ENCODE results near the gene MTA3.

Gene MTA3

DNA sequence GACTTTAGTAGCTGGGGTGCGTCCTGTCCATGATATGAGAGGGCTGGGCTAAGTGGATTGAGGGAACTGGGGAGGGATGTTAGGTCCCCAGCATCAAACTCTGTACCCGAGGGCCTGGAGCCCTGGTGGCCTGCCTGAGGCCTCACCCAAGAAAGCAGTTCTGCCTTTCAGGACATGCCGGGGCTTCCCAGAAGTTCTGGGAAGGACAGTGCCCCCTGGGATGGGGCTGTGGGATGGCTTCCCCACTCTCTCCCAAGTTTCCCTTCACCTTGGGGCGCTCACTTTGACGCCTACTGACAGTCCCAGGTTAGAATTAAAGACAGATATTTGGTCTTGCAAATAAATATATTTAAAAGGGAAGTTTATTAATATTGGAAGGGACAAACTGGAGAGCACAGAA lies 193.7 kb downstream of the MTA3 start:
- no peak for DNase-seq (ENCODE audit: low read depth in 3 of 3)

DNA sequence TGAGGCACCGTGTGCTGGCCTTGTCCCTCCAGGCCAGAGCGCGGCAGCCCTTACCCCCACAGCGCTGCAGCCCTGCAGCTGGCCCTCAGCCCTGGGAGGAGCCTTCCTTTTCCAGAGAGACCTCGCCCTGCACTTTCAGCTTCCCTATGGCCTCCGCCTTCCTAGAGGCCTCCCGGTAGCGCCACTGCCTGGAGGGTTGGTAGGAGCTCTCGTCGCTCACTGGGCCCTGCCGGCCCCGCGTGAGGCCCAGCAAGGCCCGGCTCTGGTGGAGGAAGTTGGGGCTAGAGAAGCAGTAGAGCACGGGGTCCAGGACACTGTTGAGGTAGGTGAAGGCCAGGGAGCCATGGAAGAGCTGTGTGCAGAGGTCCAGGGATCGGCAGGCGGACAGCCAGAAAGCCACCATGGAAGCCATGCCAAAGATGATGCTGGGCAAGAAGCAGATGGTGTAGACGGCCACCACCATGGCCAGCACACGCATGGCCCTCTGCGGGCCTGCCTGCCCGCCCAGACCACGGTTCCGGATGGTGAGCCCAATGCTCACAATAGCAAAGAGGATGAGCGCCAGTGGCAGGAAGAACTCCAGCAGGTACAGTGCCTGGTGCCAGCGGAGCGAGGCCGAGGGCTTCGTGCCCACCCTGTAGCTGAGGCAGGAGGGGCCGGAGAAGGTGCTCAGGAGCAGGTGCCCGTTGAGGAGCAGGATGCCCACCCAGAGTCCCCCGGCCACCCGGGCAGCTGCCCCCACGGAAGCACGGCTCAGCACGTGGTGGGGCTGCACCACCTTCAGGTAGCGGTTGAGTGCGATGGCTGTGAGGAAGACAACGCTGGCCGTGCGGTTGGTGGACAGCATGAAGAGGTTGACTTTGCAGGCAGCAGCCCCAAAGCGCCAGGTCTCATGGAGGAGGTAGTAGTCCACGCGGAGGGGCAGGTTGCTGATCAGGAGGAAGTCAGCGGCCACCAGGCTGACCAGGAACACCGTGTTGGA lies 194.7 kb downstream of the MTA3 start:
- DNase-seq (ENCODE audit: low read depth in 3 of 3) = no peak

DNA sequence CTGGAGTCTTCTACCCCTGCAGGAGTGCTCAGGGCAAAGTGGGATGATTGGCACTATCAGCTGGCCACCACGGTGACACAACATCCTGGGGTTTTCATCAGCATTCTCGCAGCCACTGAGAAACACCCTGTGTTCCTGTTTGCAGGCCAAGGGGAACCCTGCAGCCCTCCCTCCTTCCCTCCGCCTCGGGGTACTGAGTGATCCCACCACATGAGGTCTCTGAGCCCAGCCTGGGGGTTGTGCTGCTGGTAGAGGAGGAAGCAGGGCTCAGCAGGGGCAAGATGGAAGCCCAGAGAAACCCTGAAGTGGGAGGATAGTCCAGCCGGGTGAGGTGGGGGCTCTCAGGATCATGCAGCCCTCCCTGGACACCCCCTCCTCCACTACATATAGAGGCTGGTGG lies 195.7 kb downstream of the MTA3 start, which contains the start of gene OXER1:
Gene OXER1 (minus strand): TSS at position 40 of the 400 bp plus-strand sequence. CDS start 73 bp downstream, outside the sequence.
- DNase-seq (ENCODE audit: low read depth in 3 of 3) = no peak

DNA sequence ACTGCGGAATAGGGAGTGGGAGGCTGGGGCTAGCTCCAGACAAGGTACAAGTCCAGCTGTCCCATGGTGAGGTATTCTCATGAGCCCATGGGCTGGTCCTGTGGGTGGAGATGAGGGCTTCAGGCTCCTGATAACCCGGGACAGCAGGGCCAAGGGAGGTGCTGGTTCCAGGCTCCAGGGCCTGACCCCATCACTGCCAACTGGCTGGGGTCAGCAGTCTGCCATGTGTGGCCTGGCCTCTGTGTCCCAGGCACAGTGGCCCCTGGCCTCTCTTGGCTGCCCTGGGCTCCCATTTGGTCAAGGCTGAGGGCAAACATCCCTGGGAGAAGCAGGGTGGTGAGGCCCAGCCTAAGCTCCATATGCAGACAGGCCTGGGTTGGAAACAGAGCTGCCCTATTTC lies 196.5 kb downstream of the MTA3 start:
- DNase-seq (ENCODE audit: low read depth in 3 of 3) = no peak

DNA sequence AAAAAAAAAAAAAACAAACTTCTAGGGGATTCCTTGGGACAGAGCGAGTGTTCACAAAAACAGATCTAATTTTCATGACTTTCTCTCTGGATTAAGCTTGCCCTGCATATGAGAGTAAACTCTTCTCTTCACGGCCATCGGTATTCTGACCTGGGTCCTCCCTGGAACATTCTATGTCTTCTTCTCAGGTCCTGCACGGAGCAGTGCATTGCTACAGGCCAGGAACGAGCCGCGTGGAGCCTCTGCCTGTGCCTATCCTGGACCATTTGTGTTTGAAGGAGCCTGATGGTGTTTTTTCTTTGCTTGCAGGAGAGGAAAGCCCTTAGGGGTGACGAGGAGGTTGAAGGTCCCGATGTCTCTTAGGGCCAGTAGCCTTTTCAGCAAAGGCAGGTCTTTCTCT lies 197.3 kb downstream of the MTA3 start:
- DNase-seq (ENCODE audit: low read depth in 3 of 3) = no peak

DNA sequence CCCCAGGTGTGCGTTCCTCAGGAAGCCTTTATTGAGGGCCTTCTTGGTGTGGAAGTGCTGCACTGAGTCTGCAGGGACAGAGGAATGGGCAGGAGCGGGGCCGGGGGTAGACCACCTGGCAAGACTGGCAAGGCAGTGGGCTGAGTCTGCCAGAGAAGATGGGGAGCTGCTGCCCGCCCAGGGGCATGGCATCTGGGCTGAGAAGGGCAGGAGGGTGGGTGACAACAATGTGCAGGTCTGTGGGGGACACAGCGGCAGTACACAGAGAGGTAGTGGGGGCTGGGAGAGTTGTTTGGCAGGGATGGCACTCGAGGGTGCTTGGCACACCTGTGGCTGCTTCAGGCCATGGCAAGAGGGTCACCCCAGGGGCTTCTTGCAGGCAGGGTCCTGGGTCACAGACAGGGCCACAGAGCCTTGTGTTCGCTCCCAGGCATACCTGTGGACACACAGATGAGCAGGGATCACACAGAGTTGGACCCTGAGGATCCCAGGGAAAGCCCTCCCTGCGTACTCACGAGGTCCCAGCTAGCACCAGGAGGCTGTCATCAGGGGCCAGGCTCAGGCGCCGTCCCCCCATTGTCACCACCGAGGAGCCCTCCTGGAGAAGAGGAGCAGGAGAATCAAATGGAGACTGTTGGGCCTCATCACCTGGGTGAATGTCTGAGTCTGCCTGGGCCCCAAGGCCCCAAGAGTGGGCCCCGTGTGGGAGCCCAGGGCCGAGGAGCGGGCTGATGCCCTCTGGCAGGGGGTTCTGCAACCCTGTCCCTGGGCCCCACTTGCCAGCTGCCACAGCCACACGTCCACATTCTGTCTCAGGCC lies 198.9 kb downstream of the MTA3 start:
- DNase-seq (ENCODE audit: low read depth in 3 of 3) = no peak

DNA sequence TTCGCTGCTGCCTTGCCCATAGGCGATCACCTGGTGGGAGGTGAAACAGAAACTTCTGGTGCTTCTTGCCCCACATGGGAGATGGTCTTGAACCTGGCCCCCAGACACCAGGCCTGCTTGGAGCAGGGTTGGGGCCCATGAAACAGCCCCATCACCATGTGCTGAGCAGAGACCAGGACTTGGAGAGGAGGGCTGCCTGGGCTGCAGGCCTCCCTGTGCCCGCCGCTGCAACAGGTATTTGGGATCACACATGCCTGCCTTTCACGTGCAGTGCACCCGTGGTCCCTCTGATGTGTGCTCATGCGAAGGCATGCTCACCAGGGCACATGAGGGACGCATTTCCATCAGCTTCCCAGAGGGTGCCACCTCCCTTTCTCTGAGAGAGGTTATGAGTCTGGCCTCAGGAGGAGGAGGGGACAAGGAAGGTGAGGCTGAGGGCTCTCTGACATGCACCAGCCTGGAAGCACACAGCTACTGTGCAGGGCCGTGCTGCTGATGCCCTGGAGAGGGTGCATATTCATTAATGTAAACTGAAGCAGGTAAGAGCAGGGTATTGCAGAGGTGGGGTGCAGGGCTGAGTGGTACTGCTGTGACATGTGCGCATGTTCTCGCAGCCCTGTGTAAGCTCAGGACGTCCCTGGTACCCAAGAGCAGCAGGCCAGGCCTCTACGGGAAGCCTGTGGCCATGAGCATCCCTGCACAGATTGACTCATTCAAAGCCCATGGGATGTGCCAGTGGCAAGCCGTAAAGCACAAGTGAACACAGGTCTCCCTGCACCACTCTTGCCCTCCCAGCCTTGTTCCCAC lies 199.7 kb downstream of the MTA3 start:
- no peak for DNase-seq (ENCODE audit: low read depth in 3 of 3)

DNA sequence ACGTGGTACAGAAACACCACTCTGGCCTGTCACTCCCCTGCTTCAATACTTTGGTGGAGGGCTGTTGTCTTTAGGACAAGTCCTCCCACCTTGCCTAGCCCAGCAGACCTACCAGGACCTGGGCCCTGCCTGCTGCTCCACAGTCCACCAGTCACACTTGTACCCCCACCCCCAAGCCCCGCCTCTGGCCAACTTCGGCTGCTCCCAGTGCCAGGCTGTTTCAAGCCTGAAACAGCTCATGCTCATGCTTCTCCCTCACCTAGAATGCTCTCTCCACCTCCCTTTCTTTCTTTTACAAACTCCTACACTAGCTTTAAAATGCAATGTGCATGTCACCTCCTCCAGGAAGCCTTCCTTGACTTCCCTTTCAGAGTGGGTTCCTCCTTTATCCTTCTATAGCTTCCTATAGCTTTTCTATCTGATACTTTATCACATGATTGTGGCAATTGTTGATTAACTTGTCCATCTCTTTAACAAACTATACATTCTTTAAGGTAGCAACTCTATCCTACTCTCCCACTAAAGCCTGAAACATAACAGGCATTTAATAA lies 200.3 kb downstream of the MTA3 start:
- no peak for DNase-seq (ENCODE audit: low read depth in 3 of 3)

DNA sequence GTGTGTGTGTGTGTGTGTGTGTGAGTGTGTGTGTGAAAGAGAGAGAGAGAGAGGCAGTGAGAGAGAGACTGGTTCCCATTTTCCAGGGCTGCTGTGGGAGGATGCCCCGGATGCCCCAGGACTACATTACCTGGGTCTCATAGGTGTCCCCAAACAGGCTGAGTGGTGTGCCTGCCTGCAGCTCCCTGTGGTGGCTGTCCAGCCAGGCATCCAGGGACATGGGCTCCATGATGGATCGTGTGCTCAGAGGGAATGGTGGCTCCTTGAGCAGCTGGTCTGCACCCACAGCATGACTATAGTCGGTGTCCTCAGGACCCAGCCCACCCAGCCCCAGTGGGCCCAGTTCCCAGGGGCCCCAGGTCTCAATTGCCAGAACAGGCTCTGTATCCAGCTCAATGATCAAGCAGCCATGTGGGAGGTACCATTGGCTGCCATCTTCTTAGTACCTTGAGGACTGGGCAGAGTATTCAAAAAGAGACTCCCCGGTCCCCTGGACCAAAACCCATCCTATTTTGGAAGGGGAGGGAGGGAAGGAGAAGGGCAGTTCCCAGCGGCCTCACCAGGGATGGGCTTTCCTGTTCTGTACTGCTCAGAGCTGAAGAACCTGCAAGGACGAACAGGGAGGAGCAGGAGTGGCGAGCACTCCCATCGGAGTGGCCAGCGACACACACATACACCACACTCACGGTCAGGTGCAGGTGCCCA lies 201.3 kb downstream of the MTA3 start:
- no peak for DNase-seq (ENCODE audit: low read depth in 3 of 3)

DNA sequence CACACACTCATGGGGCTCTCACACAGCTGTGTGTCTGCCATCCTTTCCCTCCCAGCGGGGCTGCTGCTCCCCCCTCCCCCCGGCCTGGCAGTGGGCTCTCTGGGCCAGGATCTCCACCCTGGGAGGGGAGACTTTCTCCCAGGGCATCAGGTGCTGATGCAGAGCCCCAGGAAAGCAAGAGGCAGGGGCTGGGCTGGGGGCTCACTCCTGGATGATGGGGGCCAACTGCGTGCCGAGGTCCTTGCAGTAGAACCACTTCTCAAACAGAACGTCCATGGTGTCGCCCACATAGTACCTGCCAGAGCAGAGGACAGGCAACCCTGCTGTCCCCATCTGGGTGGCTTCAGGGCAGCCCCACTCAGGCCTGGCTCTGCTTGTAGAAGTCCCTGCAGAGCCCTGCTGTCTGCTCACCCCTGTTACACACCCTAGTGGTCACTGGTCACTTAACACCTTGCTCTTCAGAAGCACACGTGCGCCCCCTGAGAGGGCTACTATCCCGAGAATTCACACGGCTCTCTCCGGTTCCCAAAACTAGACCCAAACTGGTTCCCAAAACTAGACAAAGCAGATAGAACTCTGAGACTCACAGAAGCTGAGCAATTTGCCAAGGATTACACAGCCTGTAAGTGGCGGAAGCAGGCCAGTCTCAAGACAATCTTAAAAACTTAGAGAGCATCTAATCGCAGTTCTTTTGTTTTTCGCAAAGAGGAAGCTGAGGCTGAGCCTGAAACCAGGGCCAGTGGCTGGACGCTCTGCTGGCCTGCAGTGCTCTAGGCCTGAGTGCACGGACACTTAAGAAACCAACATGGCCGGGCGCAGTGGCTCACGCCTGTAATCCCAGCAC lies 202.1 kb downstream of the MTA3 start:
- no peak for DNase-seq (ENCODE audit: low read depth in 3 of 3)

DNA sequence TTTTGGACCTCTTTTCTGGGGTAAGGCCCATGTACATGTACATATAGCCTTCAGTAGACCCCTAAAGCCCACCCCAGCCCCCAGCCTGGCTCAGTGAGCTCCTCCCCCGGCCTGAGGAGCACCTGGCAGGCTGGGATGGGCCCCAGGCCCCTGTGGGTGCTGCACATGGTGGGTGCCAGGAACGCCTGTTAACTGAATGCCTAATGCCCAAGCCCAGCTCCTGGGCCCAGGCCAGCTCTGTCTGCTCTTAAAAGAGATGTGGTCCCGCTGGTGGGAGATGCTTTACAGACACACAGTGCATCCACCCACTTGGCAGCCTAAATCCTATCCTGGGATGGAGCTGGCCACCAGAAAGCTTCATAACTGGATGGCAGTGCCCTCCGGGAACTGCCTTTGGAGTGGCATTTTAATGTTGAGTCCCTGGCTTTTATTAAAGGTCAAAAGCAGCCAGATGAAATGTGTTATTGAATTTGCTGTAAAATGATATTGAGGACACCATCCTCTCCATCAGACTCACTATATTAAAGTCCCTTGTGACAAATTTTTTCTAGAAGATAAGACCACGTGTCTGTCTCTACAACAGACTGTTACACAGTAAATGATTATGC lies 203.2 kb downstream of the MTA3 start:
- DNase-seq (ENCODE audit: low read depth in 3 of 3) = no peak

DNA sequence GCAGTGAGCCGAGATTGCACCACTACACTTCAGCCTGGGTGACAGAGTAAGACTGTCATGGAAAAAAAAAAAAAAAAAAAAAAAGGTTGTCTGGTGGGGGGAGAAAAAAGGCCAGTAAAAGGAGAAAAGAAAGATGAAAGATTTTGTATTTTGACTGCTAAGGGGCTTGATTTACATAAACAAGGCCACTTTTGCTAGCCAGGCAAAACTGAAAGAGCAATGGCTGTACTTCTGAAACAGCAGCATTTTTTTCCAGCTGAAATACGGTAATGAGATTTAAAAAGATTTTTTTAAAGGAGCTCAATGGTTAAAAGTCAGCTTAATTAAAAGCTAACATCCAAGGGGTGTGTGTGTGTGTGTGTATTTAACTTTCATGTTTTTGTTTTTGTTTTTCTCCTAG lies 206.8 kb downstream of the MTA3 start:
- no peak for DNase-seq (ENCODE audit: low read depth in 3 of 3)

DNA sequence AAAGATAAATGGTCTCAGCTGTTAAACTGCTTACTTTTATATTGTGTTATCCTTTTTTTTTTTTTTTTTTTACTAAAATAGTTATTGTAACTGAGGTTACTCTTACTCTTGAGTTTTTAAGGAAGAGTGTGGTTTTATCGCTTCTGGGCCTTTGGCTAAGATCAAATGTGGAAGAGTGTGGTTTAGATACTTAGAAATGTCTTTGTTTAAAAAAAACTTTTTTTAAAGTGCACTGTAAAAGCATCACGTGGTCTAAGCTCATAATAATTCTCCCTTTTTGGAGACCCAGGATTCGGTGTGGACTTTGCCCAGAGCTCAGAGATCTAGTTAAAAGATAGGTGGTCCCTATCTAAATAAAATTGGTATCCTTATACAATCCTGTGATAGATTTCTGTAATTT lies 207.4 kb downstream of the MTA3 start:
- no peak for DNase-seq (ENCODE audit: low read depth in 3 of 3)

DNA sequence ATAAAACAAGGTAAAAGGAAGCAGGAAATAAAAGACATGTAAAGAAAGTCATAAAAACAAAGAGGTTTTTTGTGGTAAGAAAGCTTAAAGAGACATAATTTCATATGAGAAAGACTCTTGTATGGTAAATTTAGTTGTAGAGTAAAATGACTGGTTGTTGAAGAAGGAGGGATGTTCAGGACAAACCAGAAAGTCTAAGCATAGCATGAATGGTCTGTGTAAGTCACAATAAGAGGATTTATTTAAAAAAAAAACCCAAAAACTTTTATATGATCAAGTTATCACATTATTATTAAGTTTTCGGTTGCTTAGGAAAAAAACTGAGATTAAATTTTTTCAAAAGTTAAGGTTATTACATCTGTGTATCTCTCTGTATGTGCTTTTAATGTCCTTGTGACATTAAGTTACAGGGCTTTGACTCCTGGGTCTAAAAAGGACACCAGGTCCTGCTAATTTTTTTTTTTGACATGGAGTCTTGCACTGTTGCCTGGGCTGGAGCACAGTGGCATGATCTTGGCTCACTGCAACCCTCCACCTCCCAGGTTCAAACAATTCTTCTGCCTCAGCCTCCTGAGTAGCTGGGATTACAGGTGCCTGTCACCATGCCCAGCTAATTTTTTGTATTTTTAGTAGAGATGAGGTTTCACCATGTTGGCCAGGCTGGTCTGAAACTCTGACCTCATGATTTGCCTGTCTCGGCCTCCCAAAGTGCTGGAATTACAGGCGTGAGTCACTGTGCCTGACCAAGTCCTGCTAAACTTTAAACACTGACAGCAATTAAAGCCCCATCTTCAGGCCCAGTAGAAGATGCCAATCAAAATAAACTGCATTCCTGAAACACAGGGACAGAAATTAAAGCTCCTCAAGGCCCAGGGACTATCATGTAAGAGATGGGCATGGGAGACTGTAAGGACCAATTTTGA lies 209.7 kb downstream of the MTA3 start:
- DNase-seq (ENCODE audit: low read depth in 3 of 3) = no peak

DNA sequence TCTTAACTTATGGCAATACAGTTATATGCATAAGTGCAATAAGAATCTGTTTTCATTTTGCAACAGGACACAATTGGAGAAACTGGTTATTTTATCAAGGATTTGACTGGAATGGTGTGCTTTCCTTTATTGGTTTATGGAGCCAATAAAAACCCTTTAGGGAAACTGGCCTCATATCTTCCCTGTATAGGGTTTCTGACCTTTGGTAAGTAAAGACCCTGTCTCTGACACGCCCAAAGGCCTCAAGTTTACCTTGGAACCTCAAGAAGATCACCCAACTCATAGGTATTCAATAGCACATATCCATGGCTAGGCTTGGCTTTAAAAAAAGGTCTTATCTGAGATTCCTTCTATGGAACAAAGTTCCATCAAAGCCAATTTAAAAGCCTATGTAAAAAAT lies 212.7 kb downstream of the MTA3 start:
- no peak for DNase-seq (ENCODE audit: low read depth in 3 of 3)

DNA sequence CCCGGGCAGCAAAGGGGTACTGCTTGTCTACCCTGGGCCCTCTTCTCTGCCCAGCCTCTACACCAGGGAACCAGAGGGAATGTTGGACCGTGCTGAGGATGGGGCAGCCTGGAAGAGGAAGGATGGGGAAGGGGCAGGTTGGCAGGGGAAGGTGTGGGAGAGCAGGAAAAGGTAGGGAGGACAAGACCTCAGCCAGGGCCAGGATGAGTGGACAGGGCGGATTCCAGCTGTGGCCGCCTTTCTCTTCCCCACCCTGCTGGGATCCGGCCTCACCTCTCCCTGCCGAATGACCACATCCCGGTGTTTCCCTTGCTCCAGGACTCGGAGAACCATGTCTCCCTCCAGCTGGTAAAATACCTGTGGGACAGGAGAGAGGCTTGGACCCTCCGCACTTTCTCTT lies 215.1 kb downstream of the MTA3 start:
- no peak for DNase-seq (ENCODE audit: low read depth in 3 of 3)

DNA sequence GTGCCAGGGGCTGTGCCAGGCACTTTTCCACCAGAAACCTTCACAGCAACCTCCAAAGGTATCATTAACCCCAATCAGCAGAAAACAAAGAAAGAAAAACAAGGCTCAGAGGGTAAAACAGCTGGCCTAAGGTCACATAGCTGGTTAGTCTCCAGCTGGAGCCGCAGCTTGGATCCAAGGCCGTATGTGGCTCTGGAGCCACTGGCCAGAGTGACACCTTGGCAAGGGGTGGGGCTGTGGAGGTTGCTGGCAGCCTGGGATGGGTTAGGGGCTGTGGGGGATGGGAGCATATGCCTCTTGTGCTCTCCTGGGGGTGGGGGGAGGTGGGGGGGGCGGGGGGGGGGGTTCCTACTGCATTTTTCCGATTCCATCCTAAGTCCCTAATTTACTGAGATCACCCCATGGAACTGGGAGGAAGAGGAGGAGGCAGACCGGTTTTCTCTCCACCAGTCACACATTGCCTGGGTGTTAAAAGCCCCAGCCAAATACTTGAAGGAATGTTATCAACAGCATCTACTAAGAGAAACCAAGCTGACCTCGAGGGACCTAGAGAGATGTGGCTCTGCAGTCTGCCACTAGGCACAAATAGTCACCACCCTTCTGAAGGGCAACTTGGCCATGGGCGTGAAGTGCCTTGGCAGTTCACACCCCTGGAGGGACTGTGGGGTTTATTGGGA lies 215.9 kb downstream of the MTA3 start:
- no peak for DNase-seq (ENCODE audit: low read depth in 3 of 3)

Data from stimulated activated CD4-positive, alpha-beta T cell treated with anti-CD3 and anti-CD28 coated beads, TNF-alpha, amount 100 ng/mL, for 48 hours (primary cell).